ENCODE data around the gene HS6ST3.

HS6ST3 gene

GRCh38 chr13:96391606-96392005, 301.7 kb downstream of the HS6ST3 start:
- H3K4me1 ChIP-seq (ENCODE audit: insufficient read depth, low read length) = peaks cover 10% of the 10 kb centered on the region

GRCh38 chr13:96397807-96398206, 307.9 kb downstream of the HS6ST3 start:
- Histone ChIP-seq H3K27me3 (ENCODE audit: insufficient read depth, low read length) (no peaks in the 10 kb centered on the region), H3K9me3 (ENCODE audit: insufficient read depth, low read depth, low read length) (no peaks in the 10 kb centered on the region), H3K36me3 (ENCODE audit: insufficient read depth, low read length) (no peaks in the 10 kb centered on the region), H3K27ac (ENCODE audit: low read depth, low read length) (no peak overlapping the region), H3K4me3 (ENCODE audit: low read length) (no peak overlapping the region), H3K4me1 (ENCODE audit: insufficient read depth, low read length) (no peaks in the 10 kb centered on the region), H3K9ac (ENCODE audit: low read depth, low read length) (no peak overlapping the region)
- 96% methylated on average over 2 of the region's 2 CpGs for WGBS

More at GRCh38 chr13:96391606-96392005, 301.7 kb downstream of the HS6ST3 start:
- no peak overlapping the region for H3K4me3 ChIP-seq (ENCODE audit: low read length)
- H3K36me3 ChIP-seq (ENCODE audit: insufficient read depth, low read length) = no peaks in the 10 kb centered on the region
- 87% methylated on average over 5 of the region's 6 CpGs for WGBS
- no peaks in the 10 kb centered on the region for H3K27me3 ChIP-seq (ENCODE audit: insufficient read depth, low read length)
- H3K9ac ChIP-seq (ENCODE audit: low read depth, low read length) = no peak overlapping the region
- no peaks in the 10 kb centered on the region for H3K9me3 ChIP-seq (ENCODE audit: insufficient read depth, low read depth, low read length)
- no peak overlapping the region for H3K27ac ChIP-seq (ENCODE audit: low read depth, low read length)

GRCh38 chr13:96398486-96398885, 308.6 kb downstream of the HS6ST3 start:
- Histone ChIP-seq H3K36me3 (ENCODE audit: insufficient read depth, low read length) (no peaks in the 10 kb centered on the region), H3K4me3 (ENCODE audit: low read length) (no peak overlapping the region), H3K9me3 (ENCODE audit: insufficient read depth, low read depth, low read length) (no peaks in the 10 kb centered on the region), H3K4me1 (ENCODE audit: insufficient read depth, low read length) (no peaks in the 10 kb centered on the region), H3K9ac (ENCODE audit: low read depth, low read length) (no peak overlapping the region), H3K27ac (ENCODE audit: low read depth, low read length) (no peak overlapping the region), H3K27me3 (ENCODE audit: insufficient read depth, low read length) (no peaks in the 10 kb centered on the region)
- 72% methylated on average over 4 of the region's 4 CpGs for WGBS

- 100% methylated on average over 1 of the region's 1 CpG for WGBS
- H3K9me3 ChIP-seq (ENCODE audit: insufficient read depth, low read depth, low read length) = no peaks in the 10 kb centered on the region
- no peaks in the 10 kb centered on the region for H3K36me3 ChIP-seq (ENCODE audit: insufficient read depth, low read length)
- no peak overlapping the region for H3K27ac ChIP-seq (ENCODE audit: low read depth, low read length)
- no peak overlapping the region for H3K9ac ChIP-seq (ENCODE audit: low read depth, low read length)
- H3K4me3 ChIP-seq (ENCODE audit: low read length) = no peak overlapping the region
- H3K27me3 ChIP-seq (ENCODE audit: insufficient read depth, low read length) = no peaks in the 10 kb centered on the region
- peaks cover 9% of the 10 kb centered on the region; the same call in 1 of the 2 replicates for H3K4me1 ChIP-seq (ENCODE audit: insufficient read depth, low read length)
These were observed 313.3 kb downstream of the HS6ST3 start for GRCh38 chr13:96403241-96403640.

GRCh38 chr13:96403651-96404050, 313.7 kb downstream of the HS6ST3 start:
- H3K9ac ChIP-seq (ENCODE audit: low read depth, low read length) = no peak overlapping the region
- H3K36me3 ChIP-seq (ENCODE audit: insufficient read depth, low read length) = no peaks in the 10 kb centered on the region
- H3K27me3 ChIP-seq (ENCODE audit: insufficient read depth, low read length) = no peaks in the 10 kb centered on the region
- WGBS = 100% methylated on average over 2 of the region's 2 CpGs
- H3K9me3 ChIP-seq (ENCODE audit: insufficient read depth, low read depth, low read length) = no peaks in the 10 kb centered on the region
- peaks cover 9% of the 10 kb centered on the region; the same call in 1 of the 2 replicates for H3K4me1 ChIP-seq (ENCODE audit: insufficient read depth, low read length)
- H3K27ac ChIP-seq (ENCODE audit: low read depth, low read length) = no peak overlapping the region
- H3K4me3 ChIP-seq (ENCODE audit: low read length) = no peak overlapping the region

- Histone ChIP-seq H3K4me1 (ENCODE audit: insufficient read depth, low read length) (peaks cover 8% of the 10 kb centered on the region), H3K36me3 (ENCODE audit: insufficient read depth, low read length) (no peaks in the 10 kb centered on the region), H3K27me3 (ENCODE audit: insufficient read depth, low read length) (no peaks in the 10 kb centered on the region), H3K9ac (ENCODE audit: low read depth, low read length) (no peak overlapping the region), H3K9me3 (ENCODE audit: insufficient read depth, low read depth, low read length) (no peaks in the 10 kb centered on the region), H3K27ac (ENCODE audit: low read depth, low read length) (no peak overlapping the region), H3K4me3 (ENCODE audit: low read length) (no peak overlapping the region)
- WGBS = 100% methylated on average over 1 of the region's 1 CpG
These were observed 326.0 kb downstream of the HS6ST3 start for GRCh38 chr13:96415831-96416385.

GRCh38 chr13:96417939-96418685, 328.2 kb downstream of the HS6ST3 start:
- H3K4me1 ChIP-seq (ENCODE audit: insufficient read depth, low read length) = peaks cover 8% of the 10 kb centered on the region
- no peak overlapping the region for H3K9ac ChIP-seq (ENCODE audit: low read depth, low read length)
- no peaks in the 10 kb centered on the region for H3K36me3 ChIP-seq (ENCODE audit: insufficient read depth, low read length)
- H3K4me3 ChIP-seq (ENCODE audit: low read length) = no peak overlapping the region
- H3K27me3 ChIP-seq (ENCODE audit: insufficient read depth, low read length) = no peaks in the 10 kb centered on the region
- 94% methylated on average over 5 of the region's 6 CpGs for WGBS
- H3K27ac ChIP-seq (ENCODE audit: low read depth, low read length) = no peak overlapping the region
- no peaks in the 10 kb centered on the region for H3K9me3 ChIP-seq (ENCODE audit: insufficient read depth, low read depth, low read length)

GRCh38 chr13:96421314-96421713, 331.4 kb downstream of the HS6ST3 start:
- Histone ChIP-seq H3K27me3 (ENCODE audit: insufficient read depth, low read length) (no peaks in the 10 kb centered on the region), H3K36me3 (ENCODE audit: insufficient read depth, low read length) (no peaks in the 10 kb centered on the region), H3K9me3 (ENCODE audit: insufficient read depth, low read depth, low read length) (no peaks in the 10 kb centered on the region), H3K9ac (ENCODE audit: low read depth, low read length) (no peak overlapping the region), H3K4me3 (ENCODE audit: low read length) (no peak overlapping the region), H3K4me1 (ENCODE audit: insufficient read depth, low read length) (no peaks in the 10 kb centered on the region), H3K27ac (ENCODE audit: low read depth, low read length) (no peak overlapping the region)

GRCh38 chr13:96422002-96422401, 332.1 kb downstream of the HS6ST3 start:
- Histone ChIP-seq H3K27me3 (ENCODE audit: insufficient read depth, low read length) (no peaks in the 10 kb centered on the region), H3K9me3 (ENCODE audit: insufficient read depth, low read depth, low read length) (no peaks in the 10 kb centered on the region), H3K4me1 (ENCODE audit: insufficient read depth, low read length) (no peaks in the 10 kb centered on the region), H3K36me3 (ENCODE audit: insufficient read depth, low read length) (no peaks in the 10 kb centered on the region), H3K27ac (ENCODE audit: low read depth, low read length) (no peak overlapping the region), H3K4me3 (ENCODE audit: low read length) (no peak overlapping the region), H3K9ac (ENCODE audit: low read depth, low read length) (no peak overlapping the region)
- WGBS = 93% methylated on average over 3 of the region's 4 CpGs

GRCh38 chr13:96426167-96426566, 336.3 kb downstream of the HS6ST3 start:
- Histone ChIP-seq H3K27ac (ENCODE audit: low read depth, low read length) (no peak overlapping the region), H3K36me3 (ENCODE audit: insufficient read depth, low read length) (no peaks in the 10 kb centered on the region), H3K4me1 (ENCODE audit: insufficient read depth, low read length) (no peaks in the 10 kb centered on the region), H3K9ac (ENCODE audit: low read depth, low read length) (no peak overlapping the region), H3K9me3 (ENCODE audit: insufficient read depth, low read depth, low read length) (no peaks in the 10 kb centered on the region), H3K4me3 (ENCODE audit: low read length) (no peak overlapping the region), H3K27me3 (ENCODE audit: insufficient read depth, low read length) (no peaks in the 10 kb centered on the region)
- WGBS = 92% methylated on average over 2 of the region's 3 CpGs

- H3K36me3 ChIP-seq (ENCODE audit: insufficient read depth, low read length) = no peaks in the 10 kb centered on the region
- H3K4me1 ChIP-seq (ENCODE audit: insufficient read depth, low read length) = no peaks in the 10 kb centered on the region
- no peaks in the 10 kb centered on the region for H3K9me3 ChIP-seq (ENCODE audit: insufficient read depth, low read depth, low read length)
- H3K4me3 ChIP-seq (ENCODE audit: low read length) = no peak overlapping the region
- WGBS = 96% methylated on average over 5 of the region's 5 CpGs
- no peak overlapping the region for H3K9ac ChIP-seq (ENCODE audit: low read depth, low read length)
- H3K27me3 ChIP-seq (ENCODE audit: insufficient read depth, low read length) = no peaks in the 10 kb centered on the region
- H3K27ac ChIP-seq (ENCODE audit: low read depth, low read length) = no peak overlapping the region
These were observed 339.0 kb downstream of the HS6ST3 start for GRCh38 chr13:96428911-96429310.
